GM18873 (cell line): ENCODE data around the gene TMEM132D.

Experiments
- ATAC-seq: cut with Tn5 transposase; IDR thresholded peaks from one replicate; pipeline ENCODE4 v1.9.1; 2021; ENCODE audit warnings: mild to moderate bottlenecking, moderate library complexity, moderate number of reproducible peaks; ENCODE audit not compliant: unreplicated experiment, low FRiP score

The TMEM132D gene

GRCh38 chr12:129084875-129085826 is 818.7 kb downstream of the TMEM132D start:
- ATAC-seq: no peak

- ATAC-seq: no peak
These were observed 820.5 kb downstream of the TMEM132D start for GRCh38 chr12:129083121-129083840.

GRCh38 chr12:129082441-129082840 is 821.4 kb downstream of the TMEM132D start:
- ATAC-seq: no peak

GRCh38 chr12:129081755-129082250 is 822.0 kb downstream of the TMEM132D start:
- ATAC-seq: no peak

- no peak for ATAC-seq
These were observed 823.0 kb downstream of the TMEM132D start for GRCh38 chr12:129080821-129081220.

- no peak for ATAC-seq
These were observed 823.4 kb downstream of the TMEM132D start for GRCh38 chr12:129080391-129080790.

- ATAC-seq: no peak
These were observed 824.1 kb downstream of the TMEM132D start for GRCh38 chr12:129079719-129080118.

- ATAC-seq: no peak
These were observed 827.1 kb downstream of the TMEM132D start for GRCh38 chr12:129076441-129077320.

GRCh38 chr12:129075460-129076208 is 828.2 kb downstream of the TMEM132D start:
- ATAC-seq: no peak

- no peak for ATAC-seq
These were observed 829.4 kb downstream of the TMEM132D start for GRCh38 chr12:129074379-129074778.

- no peak for ATAC-seq
These were observed 830.5 kb downstream of the TMEM132D start for GRCh38 chr12:129073157-129073915.

- ATAC-seq: no peak
These were observed 832.5 kb downstream of the TMEM132D start for GRCh38 chr12:129071362-129071761.

GRCh38 chr12:129069886-129070285 is 833.9 kb downstream of the TMEM132D start:
- no peak for ATAC-seq

GRCh38 chr12:129068684-129069083 is 835.1 kb downstream of the TMEM132D start:
- no peak for ATAC-seq

- no peak for ATAC-seq
These were observed 836.3 kb downstream of the TMEM132D start for GRCh38 chr12:129067491-129067890.

GRCh38 chr12:129064209-129064855 is 839.5 kb downstream of the TMEM132D start:
- no peak for ATAC-seq

GRCh38 chr12:129063600-129063999 is 840.2 kb downstream of the TMEM132D start:
- no peak for ATAC-seq

GRCh38 chr12:129053232-129053631 is 850.6 kb downstream of the TMEM132D start:
- ATAC-seq: no peak
